AG10803 (cell line): ENCODE data around the gene KRT80.

ENCODE experiments used
- DNase-seq: peaks from one replicate; pipeline ENCODE4 v3.0.0; 2010; ENCODE audit warnings: low read depth
- H3K4me3 ChIP-seq: 2 replicates; pipeline ENCODE4 v1.5.1; 2011; ENCODE audit warnings: mild to moderate bottlenecking, low read length, control low read depth
- CTCF ChIP-seq: conservative IDR thresholded peaks from 2 replicates; pipeline ENCODE4 v1.5.1; 2011; ENCODE audit warnings: mild to moderate bottlenecking, low read length, control low read depth, inconsistent platforms

The KRT80 gene

GRCh38 chr12:52227606-52228166 is 35.9 kb upstream of the KRT80 start:
- DNase-seq = no peak
- TF ChIP-seq CTCF = no peak
- H3K4me3 ChIP-seq = no peak overlapping the region

GRCh38 chr12:52226446-52226845 is 34.6 kb upstream of the KRT80 start:
- H3K4me3 ChIP-seq = no peak overlapping the region
- TF ChIP-seq CTCF = no peak
- DNase-seq = no peak

GRCh38 chr12:52225752-52226151 is 33.9 kb upstream of the KRT80 start:
- H3K4me3 ChIP-seq = no peak overlapping the region
- no peak for TF ChIP-seq CTCF
- no peak for DNase-seq

- no peak for TF ChIP-seq CTCF
- no peak overlapping the region for H3K4me3 ChIP-seq
- DNase-seq = peak; percentile 63
Observed at GRCh38 chr12:52224151-52224550, 32.3 kb upstream of the KRT80 start.

GRCh38 chr12:52223406-52224039 is 31.7 kb upstream of the KRT80 start:
- no peak for DNase-seq
- TF ChIP-seq CTCF = no peak
- H3K4me3 ChIP-seq = no peak overlapping the region

GRCh38 chr12:52222692-52223091 is 30.9 kb upstream of the KRT80 start:
- DNase-seq = no peak
- TF ChIP-seq CTCF = no peak
- no peak overlapping the region for H3K4me3 ChIP-seq

GRCh38 chr12:52221912-52222457 is 30.2 kb upstream of the KRT80 start:
- H3K4me3 ChIP-seq = no peak overlapping the region
- TF ChIP-seq CTCF = peak; percentile 50
- peak; percentile 51 for DNase-seq
